Esophagus muscularis mucosa (tissue), 4 donors: ENCODE results near the gene GLCCI1. TPM values are rescaled to one million over a fixed set of nuclear protein-coding genes. Genes with fewer than 3 reads are reported as not detected.

Experiments
- DNase-seq: peaks from one replicate; pipeline ENCODE4 v3.0.0-alpha.2; 2017; ENCODE audit errors: extremely low spot score
- H3K27ac ChIP-seq, 4 donors: fragments of 200-600 bp; sonication (generic); replicated peaks in 1 of 4; 1 replicate in 3 of 4; 2 replicates in 1 of 4; pipeline ENCODE4 v1.5.1; 2016 to 2019; ENCODE audit warnings: mild to moderate bottlenecking in 1 of 4
- H3K27me3 ChIP-seq, 4 donors: fragments of 200-600 bp; sonication (generic); one replicate each; pipeline versions ENCODE4 v1.5.1 to v1.6.0; 2016 to 2019
- H3K36me3 ChIP-seq, 4 donors: fragments of 200-600 bp; sonication (generic); one replicate each; pipeline ENCODE4 v1.5.1; 2016 to 2019
- H3K4me1 ChIP-seq, 4 donors: fragments of 200-600 bp; sonication (generic); one replicate each; pipeline ENCODE4 v1.5.1; 2016 to 2019
- H3K4me3 ChIP-seq, 4 donors: fragments of 200-600 bp; sonication (generic); 1 replicate in 2 of 4; 2 replicates in 2 of 4; pipeline ENCODE4 v1.5.1; 2016 to 2019; ENCODE audit warnings: mild to moderate bottlenecking in 4 of 4, moderate library complexity in 1 of 4
- H3K9me3 ChIP-seq, 4 donors: fragments of 200-600 bp; sonication (generic); 1 replicate in 3 of 4; 2 replicates in 1 of 4; pipeline ENCODE4 v1.5.1; 2016 to 2019
- CTCF ChIP-seq, 3 experiments: fragments of 200-600 bp in 2 of 3; fragments of 450-650 bp in 1 of 3; sonication (generic) in 2 of 3; IDR thresholded peaks; one replicate each; pipeline ENCODE4 v1.5.1; 2017 to 2019; ENCODE audit warnings: antibody characterized with exemption in 3 of 3, mild to moderate bottlenecking in 2 of 3, moderate library complexity in 1 of 3
- EP300 ChIP-seq: sonication (generic); formaldehyde crosslinking; IDR thresholded peaks from one replicate; pipeline ENCODE4 v1.6.1; 2017; ENCODE audit warnings: antibody characterized with exemption
- POLR2A ChIP-seq: fragments of 450-650 bp; IDR thresholded peaks from one replicate; pipeline ENCODE4 v1.6.1; 2017; ENCODE audit warnings: antibody characterized with exemption, moderate library complexity, mild to moderate bottlenecking, low read depth
- POLR2AphosphoS5 ChIP-seq, 2 donors: sonication (generic); formaldehyde crosslinking; IDR thresholded peaks; one replicate each; pipeline ENCODE4 v1.6.1; 2017; ENCODE audit warnings: antibody characterized with exemption in 2 of 2
- WGBS: methylation state at CpG from one replicate; pipeline ENCODE4 v1.1.5; 2018; 5-methylcytosine and 5-hydroxymethylcytosine counted together
- intact Hi-C: fragments of 100-400 bp; cut with DNase I; formaldehyde crosslinking; loops from one replicate; pipeline ENCODE4 v1.15.1; 2023
- total RNA-seq, 4 donors: library from RNA; depleted of rRNA; stranded (reverse); fragments of >200 nt; gene quantifications; one replicate each; pipeline versions ENCODE4 v1.1.0 to v1.2.1, GENCODE V29; 2016

Gene GLCCI1
- total RNA-seq, 4 donors from 2014 or later: 2.8 to 8.3 (median 4.8) TPM

GRCh38 chr7:8068892-8069686 is 100.5 kb downstream of the GLCCI1 start:
- intact Hi-C loops: no loop called here

GRCh38 chr7:8070451-8071180 is 102.0 kb downstream of the GLCCI1 start:
- no peaks in the 10 kb centered on the region for H3K27me3 ChIP-seq
- peaks cover 0 to 7% (median 0%) of the 10 kb centered on the region in 4 donors for H3K36me3 ChIP-seq
- H3K9me3 ChIP-seq: no peaks in the 10 kb centered on the region
- no peak overlapping the region for H3K27ac ChIP-seq
- H3K4me3 ChIP-seq: no peak overlapping the region
- 94% methylated on average over 9 of the region's 9 CpGs for WGBS
- H3K4me1 ChIP-seq: peaks cover 0 to 5% (median 0%) of the 10 kb centered on the region in 4 donors
- DNase-seq: no peak
- intact Hi-C loops: no loop called here
- TF ChIP-seq CTCF (IDR thresholded peaks at IDR 0.05): no peak
- TF ChIP-seq EP300: no peak
- no peak for TF ChIP-seq POLR2A
- TF ChIP-seq POLR2AphosphoS5 (IDR thresholded peaks at IDR 0.05): no peak

More at GRCh38 chr7:8068892-8069686, 100.5 kb downstream of the GLCCI1 start:
- H3K27me3 ChIP-seq: no peaks in the 10 kb centered on the region
- WGBS: 86% methylated on average over 10 of the region's 12 CpGs
- H3K4me3 ChIP-seq: no peak overlapping the region
- H3K4me1 ChIP-seq: peaks cover 0 to 5% (median 0%) of the 10 kb centered on the region in 4 donors
- no peak overlapping the region for H3K27ac ChIP-seq
- no peaks in the 10 kb centered on the region for H3K9me3 ChIP-seq
- no peak for TF ChIP-seq EP300
- no peak for TF ChIP-seq CTCF (IDR thresholded peaks at IDR 0.05)
- no peak for TF ChIP-seq POLR2A
- TF ChIP-seq POLR2AphosphoS5 (IDR thresholded peaks at IDR 0.05): no peak
- peaks cover 0 to 7% (median 0%) of the 10 kb centered on the region in 4 donors for H3K36me3 ChIP-seq
- DNase-seq: no peak

- H3K4me1 ChIP-seq: no peaks in the 10 kb centered on the region
- no peaks in the 10 kb centered on the region for H3K36me3 ChIP-seq
- H3K27ac ChIP-seq: no peak overlapping the region
- no peaks in the 10 kb centered on the region for H3K27me3 ChIP-seq
- H3K4me3 ChIP-seq: no peak overlapping the region
- DNase-seq: no peak
- no peak for TF ChIP-seq POLR2A
- no peak for TF ChIP-seq POLR2AphosphoS5 (IDR thresholded peaks at IDR 0.05)
- TF ChIP-seq CTCF (IDR thresholded peaks at IDR 0.05): no peak
- no peak for TF ChIP-seq EP300
- intact Hi-C loops: no loop called here
- H3K9me3 ChIP-seq: no peaks in the 10 kb centered on the region
Measured at GRCh38 chr7:8078418-8078817, 109.8 kb downstream of the GLCCI1 start.

GRCh38 chr7:8082762-8083161 is 114.2 kb downstream of the GLCCI1 start:
- Histone ChIP-seq H3K4me3 (no peak overlapping the region), H3K27ac (no peak overlapping the region), H3K4me1 (no peaks in the 10 kb centered on the region), H3K27me3 (no peaks in the 10 kb centered on the region), H3K36me3 (peaks cover 0 to 22% (median 6%) of the 10 kb centered on the region in 4 donors), H3K9me3 (no peaks in the 10 kb centered on the region)
- no peak for TF ChIP-seq POLR2AphosphoS5 (IDR thresholded peaks at IDR 0.05)
- no peak for TF ChIP-seq EP300
- no peak for TF ChIP-seq POLR2A
- 95% methylated on average over 2 of the region's 2 CpGs for WGBS
- no peak for DNase-seq
- intact Hi-C loops: no loop called here

- H3K27me3 ChIP-seq: no peaks in the 10 kb centered on the region
- TF ChIP-seq POLR2A: no peak
- no peak for TF ChIP-seq CTCF (IDR thresholded peaks at IDR 0.05)
- no peaks in the 10 kb centered on the region for H3K9me3 ChIP-seq
- peaks cover 0 to 22% (median 6%) of the 10 kb centered on the region in 4 donors for H3K36me3 ChIP-seq
- H3K27ac ChIP-seq: no peak overlapping the region
- H3K4me3 ChIP-seq: no peak overlapping the region
- no peaks in the 10 kb centered on the region for H3K4me1 ChIP-seq
- 94% methylated on average over 5 of the region's 5 CpGs for WGBS
- no peak for DNase-seq
- intact Hi-C loops: no loop called here
Measured at GRCh38 chr7:8084836-8085235, 116.2 kb downstream of the GLCCI1 start.
